ENCODE measurements around the gene ANKRD13C. TPM values are rescaled to one million over a fixed set of nuclear protein-coding genes. Genes with fewer than 3 reads are reported as not detected.
"Not testable (repeated sequence)": the region's sequence is repeated elsewhere in the genome, so short reads cannot be mapped to it uniquely, and the experiment has no call there.

ANKRD13C gene
- total RNA-seq, 1 donor from 2014 or later: 21.9 TPM

- Mint-ChIP-seq H3K4me3 (no peak overlapping the region), H3K4me1 (ENCODE audit: unreplicated experiment) (no peaks in the 10 kb centered on the region), H3K27ac (no peak overlapping the region), H3K9me3 (no peaks in the 10 kb centered on the region), H3K36me3 (no peaks in the 10 kb centered on the region), H3K27me3 (no peaks in the 10 kb centered on the region)
- DNase-seq (ENCODE audit: extremely low spot score, unreplicated experiment): no peak
- TF ChIP-seq CTCF (conservative IDR thresholded peaks at IDR 0.05): no peak
These were observed 29.0 kb upstream of the ANKRD13C start for GRCh38 chr1:70383483-70383882.

GRCh38 chr1:70382682-70383081, 28.2 kb upstream of the ANKRD13C start:
- no peaks in the 10 kb centered on the region for H3K4me1 Mint-ChIP-seq (ENCODE audit: unreplicated experiment)
- H3K27me3 Mint-ChIP-seq: no peaks in the 10 kb centered on the region
- H3K9me3 Mint-ChIP-seq: no peaks in the 10 kb centered on the region
- TF ChIP-seq CTCF (conservative IDR thresholded peaks at IDR 0.05): no peak
- no peak for DNase-seq (ENCODE audit: extremely low spot score, unreplicated experiment)
- H3K36me3 Mint-ChIP-seq: no peaks in the 10 kb centered on the region
- H3K4me3 Mint-ChIP-seq: no peak overlapping the region
- H3K27ac Mint-ChIP-seq: no peak overlapping the region

- Mint-ChIP-seq H3K4me1 (ENCODE audit: unreplicated experiment) (no peaks in the 10 kb centered on the region), H3K9me3 (no peaks in the 10 kb centered on the region), H3K27me3 (no peaks in the 10 kb centered on the region), H3K36me3 (no peaks in the 10 kb centered on the region), H3K27ac (no peak overlapping the region), H3K4me3 (no peak overlapping the region)
- no peak for TF ChIP-seq CTCF (conservative IDR thresholded peaks at IDR 0.05)
- DNase-seq (ENCODE audit: extremely low spot score, unreplicated experiment): no peak
These were observed 21.7 kb upstream of the ANKRD13C start for GRCh38 chr1:70376196-70376595.

GRCh38 chr1:70373580-70373979, 19.1 kb upstream of the ANKRD13C start:
- DNase-seq (ENCODE audit: extremely low spot score, unreplicated experiment); H3K4me3 Mint-ChIP-seq; H3K27ac Mint-ChIP-seq; H3K9me3 Mint-ChIP-seq; H3K27me3 Mint-ChIP-seq; H3K4me1 Mint-ChIP-seq (ENCODE audit: unreplicated experiment); H3K36me3 Mint-ChIP-seq: not testable (repeated sequence)

GRCh38 chr1:70372426-70372825, 17.9 kb upstream of the ANKRD13C start:
- Mint-ChIP-seq H3K36me3 (no peaks in the 10 kb centered on the region), H3K27me3 (no peaks in the 10 kb centered on the region), H3K9me3 (no peaks in the 10 kb centered on the region), H3K27ac (no peak overlapping the region), H3K4me3 (no peak overlapping the region), H3K4me1 (ENCODE audit: unreplicated experiment) (no peaks in the 10 kb centered on the region)
- no peak for TF ChIP-seq CTCF (conservative IDR thresholded peaks at IDR 0.05)
- DNase-seq (ENCODE audit: extremely low spot score, unreplicated experiment): no peak

GRCh38 chr1:70371586-70371985, 17.1 kb upstream of the ANKRD13C start:
- not testable (repeated sequence) for H3K36me3 Mint-ChIP-seq; H3K27me3 Mint-ChIP-seq; H3K4me3 Mint-ChIP-seq; H3K9me3 Mint-ChIP-seq; H3K27ac Mint-ChIP-seq; H3K4me1 Mint-ChIP-seq (ENCODE audit: unreplicated experiment); DNase-seq (ENCODE audit: extremely low spot score, unreplicated experiment)

GRCh38 chr1:70367397-70367796, 12.9 kb upstream of the ANKRD13C start:
- not testable (repeated sequence) for H3K4me1 Mint-ChIP-seq (ENCODE audit: unreplicated experiment); H3K36me3 Mint-ChIP-seq; H3K9me3 Mint-ChIP-seq; H3K4me3 Mint-ChIP-seq; H3K27me3 Mint-ChIP-seq; H3K27ac Mint-ChIP-seq; DNase-seq (ENCODE audit: extremely low spot score, unreplicated experiment)

GRCh38 chr1:70366997-70367396, 12.5 kb upstream of the ANKRD13C start:
- H3K4me3 Mint-ChIP-seq; H3K36me3 Mint-ChIP-seq; H3K27ac Mint-ChIP-seq; H3K27me3 Mint-ChIP-seq; DNase-seq (ENCODE audit: extremely low spot score, unreplicated experiment); H3K9me3 Mint-ChIP-seq: not testable (repeated sequence)
- H3K4me1 Mint-ChIP-seq (ENCODE audit: unreplicated experiment): peaks cover 12% of the 10 kb centered on the region

- H3K27ac Mint-ChIP-seq, H3K27me3 Mint-ChIP-seq: not testable (repeated sequence)
These were observed 12.0 kb upstream of the ANKRD13C start for GRCh38 chr1:70366425-70366952.

More at GRCh38 chr1:70366425-70366952, 12.0 kb upstream of the ANKRD13C start:
- not testable (repeated sequence) for DNase-seq (ENCODE audit: extremely low spot score, unreplicated experiment); H3K4me3 Mint-ChIP-seq; H3K9me3 Mint-ChIP-seq; H3K36me3 Mint-ChIP-seq
- peaks cover 17% of the 10 kb centered on the region for H3K4me1 Mint-ChIP-seq (ENCODE audit: unreplicated experiment)
